ENCODE results near the gene HSPB9.

Gene HSPB9

DNA sequence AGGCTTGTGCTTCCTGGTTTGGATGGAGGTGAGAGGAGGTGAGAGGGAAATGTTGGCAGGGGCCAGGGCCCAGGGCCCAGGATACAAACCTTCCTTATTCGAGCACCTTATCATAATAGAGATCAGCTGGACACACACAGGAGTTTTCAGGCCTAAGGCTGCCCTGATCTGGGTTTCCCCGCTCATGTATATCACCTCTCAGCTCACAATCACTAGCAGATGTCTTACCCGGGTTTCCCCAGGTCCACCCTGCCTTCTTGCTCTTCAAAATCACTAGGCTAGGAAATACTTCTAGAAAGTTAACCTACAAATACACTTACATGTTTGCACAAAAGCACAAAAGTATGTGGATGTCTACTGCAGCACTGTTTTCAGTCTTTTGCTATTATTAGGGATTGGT lies 4.2 kb downstream of the HSPB9 start:
- H3K36me3 ChIP-seq (ENCODE audit: control insufficient read depth, insufficient read depth, low read length, severe bottlenecking), result peaks cover 61% of the 10 kb centered on the region
- no peak overlapping the region for H3K9ac ChIP-seq (ENCODE audit: low read length)
- H3K9me3 ChIP-seq (ENCODE audit: control insufficient read depth, low read length), result no peaks in the 10 kb centered on the region

DNA sequence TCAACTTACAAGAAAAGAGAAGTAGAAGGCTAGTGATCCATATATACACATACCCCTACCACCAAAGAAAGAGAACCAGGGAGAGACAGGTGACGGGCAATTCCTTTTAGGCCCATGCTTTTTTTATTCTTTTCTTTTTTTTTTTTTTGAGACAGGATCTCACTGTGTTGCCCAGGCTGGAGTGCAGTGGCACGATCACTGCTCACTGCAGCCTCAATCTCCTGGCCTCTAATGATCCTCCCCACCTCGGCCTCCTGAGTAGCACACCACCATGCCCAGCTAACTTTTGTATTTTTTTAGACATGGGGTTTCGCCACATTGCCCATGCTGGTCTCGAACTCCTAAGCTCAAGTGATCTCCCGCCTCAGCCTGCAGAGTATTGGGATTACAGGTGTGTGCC lies 4.8 kb downstream of the HSPB9 start:
- no peaks in the 10 kb centered on the region for H3K9me3 ChIP-seq (ENCODE audit: control insufficient read depth, low read length)
- no peak overlapping the region for H3K9ac ChIP-seq (ENCODE audit: low read length)
- no peak overlapping the region for H3K4me3 ChIP-seq (ENCODE audit: low read length)
- H3K36me3 ChIP-seq (ENCODE audit: control insufficient read depth, insufficient read depth, low read length, severe bottlenecking), result peaks cover 64% of the 10 kb centered on the region
- H3K4me1 ChIP-seq (ENCODE audit: control insufficient read depth, insufficient read depth, low read length), result peaks cover 9% of the 10 kb centered on the region
- no peak for DNase-seq (ENCODE audit: low read depth)
- no peaks in the 10 kb centered on the region for H3K27me3 ChIP-seq (replicated peaks; ENCODE audit: control insufficient read depth, insufficient read depth, low read length)

More for the DNA sequence above, 4.2 kb downstream of the HSPB9 start:
- no peak overlapping the region for H3K4me3 ChIP-seq (ENCODE audit: low read length)
- H3K4me1 ChIP-seq (ENCODE audit: control insufficient read depth, insufficient read depth, low read length), result peaks cover 3% of the 10 kb centered on the region
- H3K27me3 ChIP-seq (replicated peaks; ENCODE audit: control insufficient read depth, insufficient read depth, low read length), result no peaks in the 10 kb centered on the region
- no peak for DNase-seq (ENCODE audit: low read depth)

DNA sequence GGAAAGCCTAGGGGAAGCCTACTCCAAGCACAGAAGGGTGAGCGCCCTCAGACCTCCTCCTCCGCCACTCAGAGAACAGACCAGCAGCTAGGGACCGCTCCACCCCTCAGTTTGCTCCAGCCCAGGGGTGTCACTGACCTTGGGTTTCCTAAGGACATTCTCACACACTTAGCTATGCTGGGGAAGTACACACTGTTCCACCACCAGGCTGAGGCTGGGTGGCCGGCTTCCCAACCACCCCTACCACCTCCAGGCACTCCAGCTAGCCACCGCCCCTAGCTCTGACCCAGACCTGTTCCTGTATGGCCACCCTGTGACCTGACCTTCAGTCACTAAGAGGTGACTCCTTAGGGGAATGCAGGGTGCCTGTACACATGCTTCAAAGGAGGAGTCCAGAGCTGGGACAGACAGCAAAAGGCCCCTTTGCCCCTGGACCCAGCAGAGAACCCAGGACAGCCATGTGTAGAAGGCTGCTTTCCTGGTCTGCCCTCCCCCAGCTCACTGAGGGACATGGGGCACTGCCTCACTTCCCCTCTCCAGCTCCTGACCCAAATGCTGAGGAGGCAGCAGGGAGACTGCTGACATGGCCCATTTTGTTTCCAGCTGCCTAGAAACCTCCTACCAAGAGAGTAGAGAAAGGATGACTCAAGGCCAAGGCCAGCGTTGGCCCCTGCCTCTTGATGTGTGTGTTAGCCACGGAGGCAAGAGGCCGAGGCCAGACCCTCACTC lies 6.7 kb downstream of the HSPB9 start:
- Histone ChIP-seq H3K4me3 (ENCODE audit: low read length) (no peak overlapping the region), H3K9me3 (ENCODE audit: control insufficient read depth, low read length) (no peaks in the 10 kb centered on the region)

DNA sequence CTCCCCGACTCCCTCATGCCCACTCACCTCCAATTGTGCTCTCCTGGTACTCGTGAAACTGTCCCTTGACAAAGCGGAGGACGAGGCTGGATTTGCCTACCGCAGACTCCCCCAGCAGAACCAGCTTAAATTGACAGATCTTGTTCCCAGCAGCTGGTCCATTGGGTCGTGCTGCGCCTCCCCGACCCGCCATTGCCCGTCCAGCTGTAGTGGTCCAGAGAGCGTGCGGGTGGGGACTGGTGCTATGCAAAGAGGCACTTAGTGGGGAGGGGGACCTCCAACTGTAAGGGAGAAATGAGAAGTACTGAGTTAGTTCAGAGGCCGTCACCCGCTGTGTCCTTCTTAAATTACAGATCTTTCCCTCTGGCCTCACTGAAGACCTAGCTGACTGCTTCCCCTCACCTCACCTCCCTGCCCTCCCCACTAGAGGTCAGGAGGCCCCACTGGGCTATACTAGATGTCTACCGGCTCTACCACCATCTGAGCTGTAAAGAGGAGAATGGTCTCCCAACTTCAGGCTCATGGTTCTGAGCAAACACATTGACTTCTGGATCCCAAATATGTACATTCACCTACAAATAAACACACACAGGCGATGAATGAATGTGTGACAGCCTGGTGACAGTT lies 7.8 kb downstream of the HSPB9 start:
- no peaks in the 10 kb centered on the region for H3K27me3 ChIP-seq (replicated peaks; ENCODE audit: control insufficient read depth, insufficient read depth, low read length)
- DNase-seq (ENCODE audit: low read depth), result no peak
- H3K36me3 ChIP-seq (ENCODE audit: control insufficient read depth, insufficient read depth, low read length, severe bottlenecking), result peaks cover 61% of the 10 kb centered on the region

More for the DNA sequence above, 6.7 kb downstream of the HSPB9 start:
- Histone ChIP-seq H3K9ac (ENCODE audit: low read length) (no peak overlapping the region), H3K4me1 (ENCODE audit: control insufficient read depth, insufficient read depth, low read length) (peaks cover 27% of the 10 kb centered on the region), H3K36me3 (ENCODE audit: control insufficient read depth, insufficient read depth, low read length, severe bottlenecking) (peaks cover 71% of the 10 kb centered on the region), H3K27me3 (replicated peaks; ENCODE audit: control insufficient read depth, insufficient read depth, low read length) (no peaks in the 10 kb centered on the region)
- DNase-seq (ENCODE audit: low read depth), result no peak

DNA sequence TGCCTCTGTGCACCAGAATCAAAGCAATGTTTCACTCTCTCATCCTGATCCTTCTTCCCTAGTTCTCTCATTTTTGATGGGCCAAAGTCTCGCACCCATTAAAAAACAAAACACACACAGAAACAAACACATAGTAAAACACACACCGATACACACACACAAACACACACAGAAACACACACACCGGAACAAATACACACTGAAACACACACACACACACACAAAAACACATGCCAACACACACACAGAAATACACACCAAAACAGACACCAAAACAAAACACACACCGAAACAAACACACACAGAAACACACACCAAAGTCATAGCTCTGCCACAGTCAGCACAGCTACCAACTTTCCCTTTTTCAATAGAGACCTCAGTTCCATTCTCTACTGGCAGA lies 8.6 kb downstream of the HSPB9 start:
- Histone ChIP-seq H3K4me3 (ENCODE audit: low read length) (no peak overlapping the region), H3K27me3 (replicated peaks; ENCODE audit: control insufficient read depth, insufficient read depth, low read length) (no peaks in the 10 kb centered on the region), H3K4me1 (ENCODE audit: control insufficient read depth, insufficient read depth, low read length) (peaks cover 40% of the 10 kb centered on the region), H3K36me3 (ENCODE audit: control insufficient read depth, insufficient read depth, low read length, severe bottlenecking) (peaks cover 61% of the 10 kb centered on the region), H3K9ac (ENCODE audit: low read length) (no peak overlapping the region), H3K9me3 (ENCODE audit: control insufficient read depth, low read length) (no peaks in the 10 kb centered on the region)
- DNase-seq (ENCODE audit: low read depth), result no peak

More for the DNA sequence above, 7.8 kb downstream of the HSPB9 start:
- Histone ChIP-seq H3K9me3 (ENCODE audit: control insufficient read depth, low read length) (no peaks in the 10 kb centered on the region), H3K4me1 (ENCODE audit: control insufficient read depth, insufficient read depth, low read length) (peaks cover 32% of the 10 kb centered on the region), H3K4me3 (ENCODE audit: low read length) (no peak overlapping the region), H3K9ac (ENCODE audit: low read length) (no peak overlapping the region)

DNA sequence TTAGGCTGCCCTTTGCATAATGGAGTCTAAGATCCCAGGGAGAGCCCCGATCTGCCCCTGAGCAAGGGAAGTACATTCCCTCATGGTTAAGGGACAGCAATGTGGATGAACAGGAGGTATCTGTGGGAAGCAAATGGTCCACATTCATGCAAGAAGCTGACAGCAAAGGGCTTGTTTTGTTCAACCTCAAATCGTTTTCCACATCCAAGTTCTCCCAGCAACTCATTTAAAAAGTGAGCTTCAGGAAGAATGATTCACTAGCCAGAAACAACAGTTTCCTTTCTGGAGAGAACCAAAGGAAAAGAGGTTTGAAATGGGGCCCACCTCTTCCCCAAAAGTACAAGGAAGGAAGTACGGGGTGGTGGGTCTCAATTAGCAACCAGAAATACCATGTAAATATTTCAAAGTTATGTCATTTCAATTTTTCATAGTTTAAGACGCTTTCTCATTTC lies 9.4 kb downstream of the HSPB9 start:
- H3K36me3 ChIP-seq (ENCODE audit: control insufficient read depth, insufficient read depth, low read length, severe bottlenecking), result peaks cover 62% of the 10 kb centered on the region
- H3K9me3 ChIP-seq (ENCODE audit: control insufficient read depth, low read length), result no peaks in the 10 kb centered on the region
- H3K4me3 ChIP-seq (ENCODE audit: low read length), result no peak overlapping the region
- H3K4me1 ChIP-seq (ENCODE audit: control insufficient read depth, insufficient read depth, low read length), result peaks cover 44% of the 10 kb centered on the region
- H3K27me3 ChIP-seq (replicated peaks; ENCODE audit: control insufficient read depth, insufficient read depth, low read length), result no peaks in the 10 kb centered on the region
- DNase-seq (ENCODE audit: low read depth), result no peak
- H3K9ac ChIP-seq (ENCODE audit: low read length), result no peak overlapping the region

DNA sequence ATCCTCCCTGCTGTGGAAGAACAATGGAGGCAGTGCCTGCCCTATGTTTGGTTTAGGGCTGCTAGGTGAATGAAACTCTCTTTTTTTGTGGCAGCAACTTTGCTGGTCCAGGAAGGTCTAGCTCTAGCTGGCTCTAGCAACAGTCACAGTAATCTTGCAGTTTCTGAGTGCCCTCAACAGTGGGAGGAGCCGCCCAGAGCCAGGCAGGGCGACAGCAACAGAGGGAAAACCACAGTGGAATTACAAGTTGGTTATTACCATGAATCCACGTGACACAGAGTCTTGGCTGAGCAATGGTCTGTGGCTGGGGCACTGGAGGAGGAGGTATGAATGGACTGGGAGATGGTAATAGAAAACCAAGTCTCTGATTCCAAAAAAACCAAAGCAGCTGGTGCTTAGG lies 10.3 kb downstream of the HSPB9 start:
- Histone ChIP-seq H3K9ac (ENCODE audit: low read length) (no peak overlapping the region), H3K27me3 (replicated peaks; ENCODE audit: control insufficient read depth, insufficient read depth, low read length) (no peaks in the 10 kb centered on the region), H3K4me1 (ENCODE audit: control insufficient read depth, insufficient read depth, low read length) (peaks cover 46% of the 10 kb centered on the region), H3K36me3 (ENCODE audit: control insufficient read depth, insufficient read depth, low read length, severe bottlenecking) (peaks cover 52% of the 10 kb centered on the region), H3K9me3 (ENCODE audit: control insufficient read depth, low read length) (no peaks in the 10 kb centered on the region), H3K4me3 (ENCODE audit: low read length) (no peak overlapping the region)
- DNase-seq (ENCODE audit: low read depth), result peak; percentile 68

DNA sequence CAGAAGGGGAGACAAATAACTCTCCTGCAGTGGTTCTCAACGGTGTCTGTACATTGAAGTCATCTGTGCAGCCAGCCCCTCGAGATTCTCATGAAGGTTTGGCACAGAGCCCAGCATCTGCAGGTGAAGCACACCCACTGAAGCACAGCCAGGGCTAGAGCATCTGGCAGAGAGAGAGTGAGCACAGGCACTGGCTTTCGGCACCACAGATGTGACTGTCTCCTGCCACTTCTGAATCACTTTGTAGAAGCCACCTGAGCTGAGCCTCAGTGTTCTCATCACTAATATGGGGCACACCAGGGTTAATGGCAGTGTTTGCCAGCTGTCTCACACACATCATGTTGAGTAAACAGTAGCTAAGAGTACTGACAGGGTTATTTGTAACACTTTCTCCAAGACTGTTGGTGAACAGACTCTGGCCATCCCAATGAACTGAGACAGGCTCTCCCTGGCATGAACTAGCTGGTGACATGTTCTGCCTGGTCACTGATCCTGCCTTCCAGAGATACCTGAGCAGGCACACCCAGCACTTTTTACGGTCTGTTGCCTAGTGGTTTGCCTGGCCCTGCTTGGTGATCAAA lies 10.9 kb downstream of the HSPB9 start:
- Histone ChIP-seq H3K4me3 (ENCODE audit: low read length) (no peak overlapping the region), H3K9me3 (ENCODE audit: control insufficient read depth, low read length) (no peaks in the 10 kb centered on the region), H3K36me3 (ENCODE audit: control insufficient read depth, insufficient read depth, low read length, severe bottlenecking) (peaks cover 46% of the 10 kb centered on the region), H3K9ac (ENCODE audit: low read length) (no peak overlapping the region), H3K27me3 (replicated peaks; ENCODE audit: control insufficient read depth, insufficient read depth, low read length) (no peaks in the 10 kb centered on the region), H3K4me1 (ENCODE audit: control insufficient read depth, insufficient read depth, low read length) (peaks cover 52% of the 10 kb centered on the region)
- no peak for DNase-seq (ENCODE audit: low read depth)

DNA sequence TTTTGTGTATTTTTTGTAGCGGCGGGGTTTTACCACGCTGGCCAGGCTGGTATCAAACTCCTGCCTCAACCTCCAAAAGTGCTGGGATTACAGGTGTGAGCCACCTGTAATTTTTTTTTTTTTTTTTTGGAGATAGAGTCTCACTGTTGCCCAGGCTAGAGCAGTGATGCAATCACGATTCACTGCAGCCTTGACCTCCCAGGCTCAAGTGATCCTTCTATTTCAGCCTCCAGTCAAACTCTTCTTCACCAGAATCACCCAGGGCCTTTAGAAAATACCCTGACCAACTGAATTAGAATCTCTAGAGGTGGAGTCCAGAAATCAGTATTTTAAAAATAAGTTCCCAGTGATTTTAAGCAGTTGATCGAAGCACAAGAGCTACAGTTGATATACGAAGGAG lies 12.5 kb downstream of the HSPB9 start:
- Histone ChIP-seq H3K4me3 (ENCODE audit: low read length) (no peak overlapping the region), H3K4me1 (ENCODE audit: control insufficient read depth, insufficient read depth, low read length) (peaks cover 59% of the 10 kb centered on the region), H3K9ac (ENCODE audit: low read length) (peak overlapping the region; percentile 13), H3K36me3 (ENCODE audit: control insufficient read depth, insufficient read depth, low read length, severe bottlenecking) (peaks cover 30% of the 10 kb centered on the region), H3K9me3 (ENCODE audit: control insufficient read depth, low read length) (no peaks in the 10 kb centered on the region), H3K27me3 (replicated peaks; ENCODE audit: control insufficient read depth, insufficient read depth, low read length) (no peaks in the 10 kb centered on the region)
- no peak for DNase-seq (ENCODE audit: low read depth)

DNA sequence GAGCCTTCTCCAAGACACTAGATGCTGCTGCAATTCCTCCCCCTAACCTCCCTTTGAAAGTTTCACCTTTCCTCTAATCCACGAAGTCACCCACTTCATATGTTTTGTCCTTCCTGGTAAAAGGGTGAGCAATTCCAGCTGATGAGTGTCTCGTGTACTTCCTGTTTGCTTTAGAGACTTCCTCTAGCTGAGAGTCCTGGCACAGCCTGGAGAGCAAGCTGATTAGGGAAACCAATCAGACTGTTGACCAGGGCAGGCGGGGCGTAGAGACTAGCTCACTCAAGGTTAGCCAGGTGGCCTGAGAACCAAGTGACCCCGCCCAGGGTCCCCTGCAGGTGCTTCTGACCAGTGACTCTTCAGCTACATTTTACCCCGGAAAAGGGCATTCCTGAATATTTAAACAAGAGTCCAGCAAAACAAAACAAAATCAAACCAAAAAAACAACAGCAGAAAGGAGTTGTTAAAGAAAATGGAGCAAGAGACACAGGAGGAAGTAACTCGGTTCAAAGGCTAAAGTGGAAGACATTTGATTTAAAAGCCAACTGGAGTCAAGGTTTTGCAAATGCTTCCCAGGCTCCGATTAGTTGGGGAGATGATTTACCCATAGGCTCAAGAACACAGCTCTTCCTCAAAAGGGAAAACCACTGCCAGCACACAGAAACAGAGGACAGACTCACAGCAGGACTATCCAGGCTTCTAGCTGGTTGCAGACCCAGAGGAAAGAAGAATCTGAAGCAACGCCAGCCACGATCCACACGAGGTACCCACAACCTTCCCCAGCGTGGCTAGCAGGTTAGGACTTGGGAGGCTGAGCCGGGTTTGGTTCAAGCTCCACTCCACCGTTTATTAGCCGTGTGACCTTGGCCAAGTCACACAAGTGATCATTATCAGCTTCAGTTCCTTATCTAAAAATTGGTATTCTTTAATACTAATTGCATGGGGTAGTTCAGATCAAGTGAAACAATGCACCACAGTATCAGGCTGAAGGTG lies 13.4 kb downstream of the HSPB9 start:
- Histone ChIP-seq H3K27me3 (replicated peaks; ENCODE audit: control insufficient read depth, insufficient read depth, low read length) (no peaks in the 10 kb centered on the region), H3K4me1 (ENCODE audit: control insufficient read depth, insufficient read depth, low read length) (peaks cover 60% of the 10 kb centered on the region), H3K36me3 (ENCODE audit: control insufficient read depth, insufficient read depth, low read length, severe bottlenecking) (peaks cover 28% of the 10 kb centered on the region), H3K9ac (ENCODE audit: low read length) (peak overlapping the region; percentile 13), H3K4me3 (ENCODE audit: low read length) (no peak overlapping the region), H3K9me3 (ENCODE audit: control insufficient read depth, low read length) (no peaks in the 10 kb centered on the region)
- DNase-seq (ENCODE audit: low read depth), result peak; percentile 22
